Stimulated activated CD8-positive, alpha-beta memory T cell treated with anti-CD3 and anti-CD28 coated beads, Interleukin-4, amount 100 ng/mL, for 48 hours (primary cell): Measurements from ENCODE around the gene SYTL4.

Source experiments
- DNase-seq: peaks from one replicate; pipeline ENCODE4 v3.0.0-alpha.2; 2020

The SYTL4 gene

DNA sequence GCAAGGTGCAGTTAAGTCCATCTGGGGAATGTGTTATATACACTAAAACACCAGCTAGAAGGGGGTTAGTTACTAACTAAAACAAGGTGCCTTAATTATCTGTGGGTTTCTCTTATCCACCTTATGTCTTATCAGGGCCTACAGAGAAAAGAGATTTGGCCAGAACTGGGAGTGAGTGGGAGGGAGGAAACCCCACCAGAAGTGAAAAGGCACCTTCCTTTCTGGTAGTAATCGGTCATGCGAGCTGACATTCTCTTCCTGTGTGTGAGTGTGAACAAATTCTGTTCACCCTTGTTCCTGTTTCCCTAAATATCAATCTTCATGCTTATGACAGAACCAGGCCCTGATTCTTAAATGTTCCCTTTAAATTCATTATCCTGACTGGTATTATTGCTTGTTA, 44.4 kb downstream of the SYTL4 start:
- DNase-seq: peak; percentile 23

DNA sequence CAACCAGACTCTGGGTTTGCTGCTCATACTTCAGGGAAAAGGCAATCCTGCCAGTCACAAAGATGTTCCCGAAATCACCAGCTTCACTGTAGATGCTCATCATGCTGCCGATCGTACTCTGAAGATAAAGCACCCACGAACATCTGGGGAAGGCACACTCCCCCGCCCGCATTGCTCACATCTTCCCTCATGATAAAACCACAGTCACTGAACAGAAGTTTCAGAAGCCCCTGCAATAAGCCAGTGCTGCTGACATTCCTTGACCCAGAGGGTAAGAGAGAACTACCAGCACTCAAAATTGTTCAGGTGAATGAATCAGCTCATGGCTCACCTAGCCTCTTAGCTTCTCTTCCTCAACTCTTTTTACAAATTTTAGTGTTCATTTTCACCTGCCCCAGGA, 44.8 kb downstream of the SYTL4 start:
- DNase-seq: peak; percentile 37

DNA sequence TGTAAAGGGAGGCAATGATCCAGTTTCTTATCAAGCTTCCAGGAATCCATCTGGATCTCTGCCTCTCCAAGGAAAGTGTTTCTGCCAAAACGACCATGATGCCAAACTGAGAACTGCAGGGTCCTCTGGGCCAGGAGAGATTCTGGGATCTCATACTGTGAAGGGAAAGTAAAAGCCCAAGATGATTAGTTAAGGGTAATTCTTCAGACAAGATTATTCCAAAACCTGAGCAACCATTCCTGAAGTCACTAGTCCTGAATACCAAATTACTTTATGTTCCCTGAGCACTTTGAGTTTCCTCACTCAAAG, 46.0 kb downstream of the SYTL4 start:
- DNase-seq: no peak

DNA sequence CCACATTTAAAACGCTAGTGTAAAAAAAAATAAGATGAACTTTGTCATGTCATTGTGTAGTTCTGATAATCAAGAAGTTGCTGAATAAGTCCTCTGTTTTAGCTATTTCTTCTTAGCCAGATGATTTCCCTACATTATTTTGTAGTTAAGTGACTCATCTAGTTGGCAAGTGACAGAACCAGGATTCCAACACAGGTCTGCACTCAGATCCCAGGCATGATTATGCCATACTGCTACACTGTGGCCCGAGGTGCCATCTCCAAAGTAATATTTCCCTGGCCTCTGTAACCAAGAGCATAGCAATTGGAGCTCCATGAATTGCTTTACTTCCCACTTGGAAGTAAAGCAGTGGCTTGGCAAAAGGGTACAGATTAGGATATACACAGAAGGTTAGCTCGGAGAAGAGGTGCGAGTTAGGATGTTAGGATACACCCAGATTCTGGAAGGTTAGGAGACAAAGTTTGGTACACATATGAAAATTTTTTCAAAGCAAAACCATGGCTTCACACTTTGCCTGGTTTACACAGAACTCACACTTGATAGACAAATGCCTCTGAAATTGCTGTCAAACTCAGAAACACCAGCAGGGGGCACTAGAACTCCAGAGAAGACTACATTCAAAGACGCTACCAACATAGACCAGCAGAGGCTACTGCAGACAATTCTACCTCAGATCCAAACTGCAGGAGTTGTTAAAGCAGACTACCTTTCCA, 46.5 kb downstream of the SYTL4 start:
- peak; percentile 73 for DNase-seq

DNA sequence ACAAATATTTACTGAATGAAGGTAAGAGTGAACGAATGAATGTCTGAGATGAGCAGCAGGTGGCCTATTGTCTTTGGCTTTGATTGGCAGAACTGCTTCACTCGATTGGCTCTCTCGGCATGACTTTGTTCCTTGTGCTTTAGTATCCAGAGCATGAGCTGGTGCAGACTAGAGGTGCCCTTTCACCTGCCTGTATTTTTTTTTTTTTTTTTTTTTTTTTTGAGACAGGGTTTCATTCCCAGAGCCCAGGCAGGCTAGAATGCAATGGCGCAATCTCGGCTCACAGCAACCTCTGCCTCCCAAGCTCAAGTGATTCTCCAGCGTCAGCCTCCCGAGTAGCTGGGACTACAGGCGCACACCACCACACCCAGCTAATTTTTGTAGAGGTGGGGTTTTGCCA, 49.0 kb downstream of the SYTL4 start:
- no peak for DNase-seq

DNA sequence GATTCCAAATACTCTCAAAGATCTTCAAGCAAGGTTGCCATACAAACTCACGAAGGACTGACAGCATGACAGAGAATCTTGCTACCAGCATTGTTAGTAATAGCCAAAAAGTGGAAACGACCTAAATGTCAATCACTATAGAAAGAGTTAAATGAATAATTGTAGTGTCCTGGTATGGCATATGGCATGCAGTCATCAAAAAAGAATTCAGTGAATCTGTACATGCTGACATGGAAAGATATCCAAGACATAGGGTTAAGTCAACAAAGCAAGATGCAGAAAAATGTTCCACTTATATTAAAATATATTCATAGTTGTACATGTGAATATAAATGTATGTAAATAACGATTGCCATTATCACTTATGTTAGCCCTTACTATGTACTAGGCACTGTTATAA, 50.3 kb downstream of the SYTL4 start:
- no peak for DNase-seq

DNA sequence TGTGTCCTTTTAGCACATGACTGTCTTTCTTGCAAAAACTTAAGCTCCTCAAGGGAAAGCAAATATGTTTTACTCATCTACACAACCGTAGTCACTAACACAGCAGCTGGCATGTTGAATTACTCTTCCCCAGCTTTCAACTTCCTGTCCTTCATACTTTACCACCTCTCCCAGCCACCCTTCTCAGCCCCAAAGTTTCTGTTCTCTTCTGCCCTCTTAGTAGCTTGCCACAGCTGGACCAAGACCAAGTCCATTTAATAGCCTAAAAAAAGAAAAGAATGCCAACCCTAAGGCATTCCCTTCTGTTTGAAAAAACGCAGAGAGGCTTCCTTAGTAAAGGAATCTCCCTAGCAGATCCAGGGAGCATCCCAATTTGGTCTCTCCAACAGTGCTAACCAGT, 51.2 kb downstream of the SYTL4 start:
- DNase-seq: no peak

DNA sequence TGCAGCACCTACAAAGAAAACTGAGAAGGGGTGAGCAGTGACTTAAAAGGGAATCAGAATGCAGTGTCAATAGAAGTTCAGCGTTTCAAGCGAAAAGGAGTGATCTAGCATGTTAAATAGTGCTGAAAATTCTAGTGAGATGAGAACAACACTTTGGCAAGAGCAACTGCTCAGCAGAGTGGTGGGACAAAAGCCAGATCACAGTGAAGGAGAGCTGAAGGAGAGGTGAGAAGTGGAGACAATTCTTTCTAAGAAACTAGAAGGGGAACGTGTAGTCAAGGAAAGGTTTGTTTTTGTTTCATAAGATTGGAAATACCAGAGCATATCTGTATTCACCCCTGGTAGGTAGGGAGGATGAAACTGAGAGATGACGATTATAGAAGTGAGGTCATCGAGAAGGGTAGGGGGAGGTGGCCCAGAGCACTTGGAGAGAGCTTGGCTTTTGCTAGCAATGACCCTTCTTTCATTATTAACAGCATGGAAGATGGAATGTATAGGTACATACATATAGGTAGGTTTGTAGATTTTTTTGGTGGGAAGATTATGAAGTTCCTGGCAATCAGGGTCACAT, 54.2 kb downstream of the SYTL4 start:
- no peak for DNase-seq

DNA sequence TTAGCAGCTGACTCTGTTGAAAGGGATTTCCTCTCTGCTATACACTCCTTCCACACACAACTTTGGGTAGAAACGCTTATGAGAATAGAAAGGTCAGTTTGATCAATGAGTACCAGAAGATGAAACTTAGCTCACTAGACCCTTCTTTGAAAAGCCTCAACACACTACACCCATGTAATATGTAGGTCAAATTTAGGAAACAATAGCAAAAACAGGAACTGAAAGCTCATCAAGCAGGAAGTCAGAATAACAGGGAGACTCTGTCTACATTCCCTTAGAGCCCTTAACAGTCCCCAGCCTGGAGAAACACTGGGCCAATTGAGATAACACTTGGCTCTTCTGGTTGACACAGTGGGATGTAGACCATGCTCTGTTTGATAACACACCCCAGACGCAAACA, 57.2 kb downstream of the SYTL4 start:
- no peak for DNase-seq

DNA sequence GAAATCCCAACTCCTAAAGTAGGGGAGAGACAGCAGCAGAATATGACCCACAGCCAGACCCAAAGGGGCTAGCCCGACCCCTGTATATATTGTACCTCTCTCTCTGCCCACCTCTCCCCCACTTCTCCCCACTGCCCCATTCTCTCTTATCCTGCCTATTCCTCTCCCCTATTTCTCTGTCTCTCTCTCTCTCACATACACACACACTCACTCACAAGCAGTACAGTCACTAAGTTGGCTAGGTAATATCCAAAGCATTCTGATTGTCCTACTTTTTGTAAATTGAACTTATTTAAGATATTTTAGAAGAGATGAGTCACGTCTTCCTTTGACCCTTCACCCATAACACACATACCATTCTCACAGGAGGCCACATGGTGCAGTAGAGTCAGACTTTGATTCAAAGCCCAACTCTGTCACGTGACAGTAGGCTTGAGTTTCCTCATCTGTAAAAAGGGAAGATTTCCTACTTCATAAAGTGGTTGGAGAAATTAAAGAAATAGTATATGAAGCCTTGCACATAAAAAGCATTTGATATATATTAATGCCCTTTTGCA, 58.4 kb downstream of the SYTL4 start:
- DNase-seq: no peak

DNA sequence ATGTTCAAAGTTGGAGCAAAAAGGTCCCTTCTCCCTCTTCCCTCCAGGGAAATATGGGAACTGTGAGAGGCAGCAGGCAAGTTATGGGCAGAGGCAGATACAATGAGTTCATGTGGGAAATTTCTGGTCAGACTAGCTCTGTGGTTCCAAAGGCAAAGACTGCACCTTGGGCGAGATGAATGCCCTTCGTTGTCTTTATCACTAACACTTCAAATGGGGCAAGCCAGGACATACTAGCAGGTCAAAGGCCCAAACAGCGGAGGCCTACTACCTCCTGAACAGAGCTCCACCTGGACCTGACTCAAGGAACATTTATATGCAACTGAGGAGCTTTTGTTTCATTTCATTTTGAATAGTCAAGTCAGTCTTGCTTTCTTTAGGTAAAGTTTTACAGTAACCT, 59.0 kb downstream of the SYTL4 start:
- no peak for DNase-seq

DNA sequence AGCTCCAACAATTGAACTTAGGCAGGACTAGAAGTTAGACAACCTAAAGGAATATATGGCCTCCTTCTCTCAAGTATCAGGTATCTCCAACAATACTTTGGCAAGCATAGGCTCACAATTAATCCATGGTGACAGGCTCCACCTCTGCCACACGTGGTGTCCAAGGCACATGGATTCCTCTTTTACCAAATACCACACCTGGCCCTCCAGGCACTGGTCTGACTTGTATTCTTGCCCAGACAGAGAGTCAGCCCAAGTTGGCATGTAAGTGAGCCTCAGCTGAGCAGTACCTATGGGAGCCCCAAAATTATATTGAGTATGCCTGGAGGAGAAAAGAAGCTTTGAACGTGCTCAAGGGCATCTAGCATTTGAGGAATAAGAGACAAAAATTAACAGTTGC, 68.3 kb downstream of the SYTL4 start:
- DNase-seq: no peak

DNA sequence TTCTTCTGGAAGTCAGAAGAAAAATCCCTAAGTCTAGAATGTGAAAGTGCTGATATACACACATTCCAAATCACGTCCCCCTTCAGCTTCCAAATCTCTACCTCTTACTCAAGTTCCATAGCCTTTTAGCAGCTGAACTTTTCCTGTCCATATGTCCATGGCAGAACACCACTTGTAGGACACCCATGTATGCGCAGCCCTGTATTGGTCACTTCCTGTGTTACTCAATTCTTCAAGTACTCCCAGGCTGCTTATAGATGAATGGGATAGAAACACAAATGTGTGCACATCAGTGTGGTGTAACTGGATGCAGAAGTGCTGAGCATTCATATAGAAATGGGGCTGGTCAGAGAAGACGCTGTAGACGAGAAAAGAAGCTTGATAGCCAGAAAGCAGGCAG, 69.1 kb downstream of the SYTL4 start:
- DNase-seq: no peak

DNA sequence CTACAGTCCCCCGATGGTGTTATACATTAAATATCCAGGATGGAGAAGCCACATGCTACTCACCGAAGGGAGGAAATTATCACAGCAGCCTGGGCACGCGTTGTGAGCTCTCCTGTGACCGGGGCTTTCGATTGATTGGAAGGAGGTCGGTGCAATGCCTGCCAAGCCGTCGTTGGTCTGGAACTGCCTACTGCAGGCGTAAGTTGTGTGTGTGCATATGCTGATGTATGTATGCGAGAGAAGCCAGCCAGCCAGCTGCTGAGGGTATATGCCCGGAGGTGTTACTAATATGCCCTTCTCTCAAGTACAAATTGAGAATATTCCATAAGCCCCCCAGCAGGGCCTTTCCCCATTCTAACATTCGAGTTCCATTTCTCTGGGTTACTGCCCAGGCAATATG, 69.8 kb downstream of the SYTL4 start:
- DNase-seq: no peak

DNA sequence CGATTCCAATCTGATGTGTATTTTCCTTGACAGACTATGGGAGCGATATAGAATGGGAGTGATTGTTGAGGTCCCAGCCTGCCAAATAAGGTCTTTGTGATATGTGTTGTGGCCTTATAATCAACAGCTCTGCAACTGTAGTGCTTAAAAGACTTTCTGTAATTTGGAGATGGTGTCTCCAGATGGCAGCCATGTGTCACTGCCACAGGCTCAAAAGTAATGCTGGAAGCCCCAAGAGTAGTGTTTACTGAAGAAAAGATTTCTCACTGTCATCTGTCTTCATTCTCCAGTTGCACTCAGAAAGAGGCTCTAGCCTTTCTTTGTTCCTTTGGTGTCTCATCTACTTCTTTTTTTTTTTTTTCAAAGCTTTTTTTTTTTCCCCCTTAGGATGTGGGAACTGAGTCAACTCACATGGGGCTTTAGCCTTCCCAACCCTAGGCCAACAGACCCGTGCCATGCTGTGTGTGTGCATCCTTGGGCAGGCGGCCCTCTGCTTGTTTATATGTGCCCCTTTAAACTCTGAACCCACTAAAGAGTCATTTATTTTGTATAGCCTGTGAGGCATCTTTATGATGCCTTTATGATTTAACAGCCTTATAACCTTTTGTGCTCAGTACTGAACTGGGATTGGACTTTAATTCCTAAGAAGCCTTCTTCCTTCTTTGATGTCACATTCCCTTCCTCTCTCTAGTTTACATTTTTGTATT, 72.3 kb downstream of the SYTL4 start:
- DNase-seq: no peak

DNA sequence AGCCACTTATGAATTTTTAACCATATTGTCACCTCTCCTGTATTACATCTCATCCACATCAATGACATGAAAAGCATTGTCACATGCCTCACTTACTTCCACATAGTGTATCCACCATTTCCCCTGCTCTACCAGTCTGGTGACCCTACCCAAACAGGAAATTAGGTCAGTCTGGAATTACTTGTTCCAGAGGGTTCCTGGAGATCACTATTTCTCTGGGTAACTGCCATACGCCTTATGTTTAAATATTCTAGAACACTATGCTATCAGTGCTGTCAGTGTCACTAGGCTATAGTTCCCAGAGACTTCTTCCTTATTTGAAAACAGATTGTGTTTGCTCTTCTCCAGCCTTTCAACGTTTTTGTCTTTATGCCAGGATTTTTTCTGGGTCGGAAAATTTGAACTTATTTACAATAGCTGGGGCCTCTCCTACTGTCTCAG, 73.0 kb downstream of the SYTL4 start:
- no peak for DNase-seq

DNA sequence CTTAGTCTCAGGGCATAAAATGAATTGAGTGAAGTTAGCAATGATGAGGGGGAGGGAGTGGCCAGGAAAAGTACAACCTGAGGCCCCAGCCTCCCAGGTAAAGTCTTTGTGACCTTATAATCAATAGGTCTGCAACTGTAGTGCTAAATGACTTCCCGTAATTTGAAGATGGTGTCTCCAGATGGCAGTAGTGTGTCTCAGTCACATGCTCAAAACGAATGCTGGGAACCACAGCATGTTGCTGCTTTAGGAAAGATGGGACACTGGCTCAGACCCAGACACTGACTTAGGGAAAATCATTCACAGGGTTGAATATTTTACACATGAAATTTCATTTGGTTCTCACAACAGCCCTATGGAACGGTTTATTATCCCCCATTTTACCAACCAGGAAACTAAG, 77.7 kb downstream of the SYTL4 start:
- no peak for DNase-seq

DNA sequence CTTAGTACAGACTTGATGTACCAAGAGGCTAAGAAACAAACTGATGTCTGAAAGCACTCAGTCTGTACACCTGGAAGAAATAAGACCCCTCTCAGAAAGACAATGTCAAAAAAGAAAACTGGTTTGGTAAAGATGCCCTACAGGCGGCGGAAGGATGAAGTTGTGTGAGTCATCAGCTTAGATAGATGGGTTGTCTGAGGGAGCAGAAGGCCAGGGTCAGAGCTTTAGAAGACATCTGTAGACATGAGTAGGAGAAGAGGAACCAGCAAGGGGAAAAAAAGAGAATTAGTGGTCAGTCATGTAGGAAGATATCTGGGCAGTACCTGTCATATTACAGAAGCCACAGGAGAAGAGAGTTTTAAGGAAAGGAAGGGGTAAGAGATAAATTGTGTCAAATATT, 79.7 kb downstream of the SYTL4 start:
- no peak for DNase-seq

DNA sequence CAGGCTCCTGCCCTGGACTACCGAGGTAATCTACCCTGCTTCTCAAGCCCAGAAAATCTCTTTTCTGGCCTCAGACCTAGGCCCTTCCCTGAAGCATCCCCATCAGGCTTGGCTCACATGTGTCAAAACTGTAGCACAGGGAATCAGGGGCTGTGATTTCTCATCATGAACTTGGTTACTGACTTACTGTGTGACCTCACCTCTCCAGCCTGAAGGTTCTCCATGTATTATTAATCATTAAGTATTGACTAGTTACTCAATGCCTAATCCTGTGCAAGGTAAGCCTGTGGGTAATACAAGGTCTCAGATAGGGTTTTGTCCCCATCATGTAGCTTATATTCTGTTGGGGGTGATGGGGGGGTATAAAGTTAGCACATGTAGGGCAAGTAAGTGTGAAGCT, 81.1 kb downstream of the SYTL4 start:
- no peak for DNase-seq

DNA sequence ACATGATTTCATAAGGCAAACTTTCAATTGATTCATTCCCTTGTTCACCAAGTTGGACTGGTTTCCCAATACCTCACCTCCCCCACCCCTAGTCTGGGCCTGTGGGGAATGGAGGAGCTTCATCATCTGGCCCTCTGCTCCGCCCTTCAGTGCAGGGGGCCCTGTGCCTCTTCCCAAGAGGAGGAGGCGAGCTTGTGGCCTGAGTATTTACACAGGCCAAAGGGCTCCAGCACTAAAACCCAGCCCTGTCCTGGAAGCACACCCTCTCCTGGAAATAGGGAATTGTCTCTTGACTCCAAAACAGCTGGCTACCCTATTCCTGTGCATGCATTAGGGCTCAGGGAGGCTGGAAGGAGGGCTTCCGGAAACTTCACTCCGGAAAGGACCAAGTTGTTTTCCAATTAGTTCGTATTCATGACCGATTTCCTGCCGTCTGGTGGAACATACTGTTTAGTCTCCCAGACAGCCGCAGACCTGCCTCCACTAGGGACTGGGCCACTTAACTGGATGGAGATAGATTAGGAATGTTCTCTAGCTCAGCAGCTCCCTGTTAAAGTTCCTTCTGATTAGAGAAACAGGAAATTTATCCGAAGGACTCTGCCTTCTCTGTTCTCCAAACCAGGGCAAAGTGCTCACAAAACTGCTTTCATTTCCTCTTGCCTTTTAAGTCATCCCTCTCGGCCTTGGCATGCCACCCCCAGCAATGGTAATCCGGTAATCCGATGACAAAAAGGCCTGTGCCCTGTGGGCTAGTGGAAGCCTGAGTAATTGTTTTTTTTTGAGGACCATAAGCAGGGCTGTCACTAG, 82.2 kb downstream of the SYTL4 start:
- DNase-seq: no peak

DNA sequence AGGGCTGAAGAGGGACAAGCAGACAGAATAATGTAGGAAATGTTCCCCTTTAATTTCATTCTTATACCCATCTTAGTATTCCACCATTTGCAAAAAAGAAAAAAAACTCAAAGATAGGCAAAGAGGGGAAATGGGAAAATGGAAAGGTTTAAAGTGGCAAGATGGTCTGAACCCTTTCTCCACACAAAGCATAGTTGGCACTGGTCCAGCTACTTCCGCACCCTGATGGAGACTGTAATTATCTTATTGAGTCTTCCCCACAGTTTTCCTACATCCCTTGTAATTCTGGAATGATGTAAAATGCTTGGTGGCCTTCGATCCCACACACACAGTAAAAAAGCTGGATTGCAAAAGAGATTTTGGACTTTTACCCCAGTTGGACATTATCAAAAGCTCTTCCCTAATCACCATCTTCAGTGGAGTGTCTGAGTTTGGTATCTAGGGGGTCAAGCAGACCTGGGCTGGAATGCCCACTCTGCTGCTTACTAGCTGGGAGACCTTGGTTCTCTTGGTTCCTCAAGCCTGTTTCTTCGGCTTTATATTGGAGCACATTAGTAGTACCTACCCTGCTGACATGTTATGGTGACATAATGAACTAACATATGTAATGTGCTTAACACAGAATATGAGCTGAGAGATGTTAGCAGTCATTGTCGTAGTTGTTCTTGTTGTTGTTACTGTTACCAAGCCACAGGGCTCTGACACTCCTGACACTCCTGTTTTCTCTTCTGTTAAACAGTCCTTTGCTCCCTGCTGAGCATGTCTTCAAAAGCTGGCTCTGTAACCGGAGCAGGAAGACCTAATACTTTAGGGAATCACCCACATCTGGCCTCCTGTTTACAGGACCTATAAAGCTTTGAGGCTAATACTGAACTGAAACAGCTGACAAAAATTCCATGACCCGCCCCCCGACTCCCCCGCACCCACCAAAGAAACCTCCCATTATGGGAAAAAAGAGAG, 83.2 kb downstream of the SYTL4 start:
- DNase-seq: no peak

DNA sequence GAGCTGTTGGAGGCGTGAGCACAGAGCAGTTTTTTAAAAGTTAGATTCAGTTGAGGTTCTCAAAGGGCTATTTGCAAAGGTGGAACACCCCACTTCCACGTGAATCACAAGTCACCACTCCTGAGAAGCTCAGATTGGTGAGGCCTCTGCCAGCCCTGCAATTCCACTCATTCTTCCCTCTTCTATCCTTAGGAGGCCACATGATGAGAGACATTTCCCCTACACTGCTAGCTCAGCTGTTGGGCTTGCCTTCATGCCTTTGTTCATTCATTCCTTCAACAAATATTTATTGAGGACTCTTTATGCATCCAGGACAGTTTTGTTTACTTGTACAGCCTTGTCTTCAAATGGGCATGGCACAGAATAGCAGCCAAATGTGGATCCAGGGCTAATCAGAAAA, 84.2 kb downstream of the SYTL4 start:
- no peak for DNase-seq
